Measurements from ENCODE around the gene MLH1. TPM values are rescaled to one million over a fixed set of nuclear protein-coding genes. Genes with fewer than 3 reads are reported as not detected.
"Not testable (repeated sequence)": the region's sequence is repeated elsewhere in the genome, so short reads cannot be mapped to it uniquely, and the experiment has no call there.

The MLH1 gene
- total RNA-seq, 2 experiments from 2014 or later, result 94.2 to 102 TPM

- Histone ChIP-seq H3K4me3 (ENCODE audit: low read depth, low read length, poor library complexity, severe bottlenecking) (no peak overlapping the region), H3K79me2 (ENCODE audit: insufficient read depth, low read depth, low read length) (no peaks in the 10 kb centered on the region), H3K4me1 (ENCODE audit: insufficient read depth, low read length, poor library complexity, severe bottlenecking) (peaks cover 26% of the 10 kb centered on the region), H3K27ac (ENCODE audit: low read depth, low read length, poor library complexity, severe bottlenecking) (no peak overlapping the region), H3K9me3 (ENCODE audit: low read length) (no peaks in the 10 kb centered on the region), H3K9me2 (ENCODE audit: insufficient read depth, low read length) (no peaks in the 10 kb centered on the region), H3K4me2 (ENCODE audit: low read length) (no peak overlapping the region), H4K20me1 (ENCODE audit: insufficient read depth, low read length) (no peaks in the 10 kb centered on the region), H2AFZ (ENCODE audit: low read length) (no peak overlapping the region), H3K36me3 (ENCODE audit: insufficient read depth, low read length) (no peaks in the 10 kb centered on the region)
- CTCF ChIA-PET (ENCODE audit: unreplicated experiment), result no interaction called here
- DNase-seq (ENCODE audit: low spot score), result no peak
- no TSS peak for BruUV-seq (replicated peaks)
- TF ChIP-seq CTCF (conservative IDR thresholded peaks at IDR 0.05; ENCODE audit: low read length) (no peak), EZH2phosphoT487 (IDR thresholded peaks at IDR 0.05; ENCODE audit: borderline replicate concordance, low read depth, low read length) (no peak)
- POLR2A ChIA-PET, result interaction anchor here (0.6 to 2.2 kb wide), 5 partner anchors 11 to 285 kb away, joined by 3 to 10 read pairs (median 4); partner anchors contain the start of genes EPM2AIP1 and MLH1
- intact Hi-C loops (cut with micrococcal nuclease; ENCODE audit: unreplicated experiment), result no loop called here
Measured at GRCh38 chr3:36960502-36960901, 32.8 kb upstream of the MLH1 start.

- H3K36me3 ChIP-seq (ENCODE audit: insufficient read depth, low read length); POLR2A ChIA-PET; DNase-seq (ENCODE audit: low spot score); H3K9me3 ChIP-seq (ENCODE audit: low read length); H3K4me3 ChIP-seq (ENCODE audit: low read depth, low read length, poor library complexity, severe bottlenecking); intact Hi-C loops (cut with micrococcal nuclease; ENCODE audit: unreplicated experiment); H3K79me2 ChIP-seq (ENCODE audit: insufficient read depth, low read depth, low read length); H3K9me2 ChIP-seq (ENCODE audit: insufficient read depth, low read length); H4K20me1 ChIP-seq (ENCODE audit: insufficient read depth, low read length); H3K4me2 ChIP-seq (ENCODE audit: low read length); CTCF ChIA-PET (ENCODE audit: unreplicated experiment); H3K27ac ChIP-seq (ENCODE audit: low read depth, low read length, poor library complexity, severe bottlenecking); BruUV-seq (replicated peaks); H2AFZ ChIP-seq (ENCODE audit: low read length): not testable (repeated sequence)
- peaks cover 22% of the 10 kb centered on the region for H3K4me1 ChIP-seq (ENCODE audit: insufficient read depth, low read length, poor library complexity, severe bottlenecking)
Measured at GRCh38 chr3:36963008-36963407, 30.3 kb upstream of the MLH1 start.

- BruUV-seq (replicated peaks), result no TSS peak
- H2AFZ ChIP-seq (ENCODE audit: low read length), result peak overlapping the region; percentile 37; the same call in 1 of the 2 replicates
- CTCF ChIA-PET (ENCODE audit: unreplicated experiment), result no interaction called here
Measured at GRCh38 chr3:36964331-36964730, 29.0 kb upstream of the MLH1 start.

More at GRCh38 chr3:36964331-36964730, 29.0 kb upstream of the MLH1 start:
- intact Hi-C loops (cut with micrococcal nuclease; ENCODE audit: unreplicated experiment), result no loop called here
- Histone ChIP-seq H3K27ac (ENCODE audit: low read depth, low read length, poor library complexity, severe bottlenecking) (no peak overlapping the region), H4K20me1 (ENCODE audit: insufficient read depth, low read length) (no peaks in the 10 kb centered on the region), H3K36me3 (ENCODE audit: insufficient read depth, low read length) (no peaks in the 10 kb centered on the region), H3K4me3 (ENCODE audit: low read depth, low read length, poor library complexity, severe bottlenecking) (no peak overlapping the region), H3K9me2 (ENCODE audit: insufficient read depth, low read length) (no peaks in the 10 kb centered on the region), H3K9me3 (ENCODE audit: low read length) (no peaks in the 10 kb centered on the region), H3K4me1 (ENCODE audit: insufficient read depth, low read length, poor library complexity, severe bottlenecking) (peaks cover 21% of the 10 kb centered on the region), H3K4me2 (ENCODE audit: low read length) (0 out of 2 replicates have a peak overlapping the region, but pooled peaks have one; percentile 2), H3K79me2 (ENCODE audit: insufficient read depth, low read depth, low read length) (no peaks in the 10 kb centered on the region)
- DNase-seq (ENCODE audit: low spot score), result no peak
- no peak for TF ChIP-seq EZH2phosphoT487 (IDR thresholded peaks at IDR 0.05; ENCODE audit: borderline replicate concordance, low read depth, low read length)
- TF ChIP-seq CTCF (conservative IDR thresholded peaks at IDR 0.05; ENCODE audit: low read length), result no peak
- POLR2A ChIA-PET, result interaction anchor here (0.6 to 0.9 kb wide), 7 partner anchors 14 to 261 kb away, joined by 3 to 5 read pairs (median 3); partner anchors contain the start of genes EPM2AIP1, MLH1 and TRANK1
